ENCODE results near the gene GPI. TPM values are rescaled to one million over a fixed set of nuclear protein-coding genes. Genes with fewer than 3 reads are reported as not detected.

The GPI gene
- total and polyA plus RNA-seq, 2 donors (not counting 3 experiments of a cell fraction or from before 2014, with no cell fraction given), result 131 to 273 TPM

GRCh38 chr19:34325181-34325580 lies 39.8 kb upstream of the GPI start:
- CTCF ChIA-PET, result interaction anchor here (1.4 to 1.5 kb wide), 2 partner anchors 12 to 106 kb away, joined by 3 read pairs; no protein-coding TSS in a partner anchor
- H3K4me1 ChIP-seq (ENCODE audit: control insufficient read depth, extremely low read depth, insufficient read depth, low read length), result peaks cover 17% of the 10 kb centered on the region
- FAIRE-seq, result no peak
- peaks cover 10 to 24% of the 10 kb centered on the region in 2 experiments for H3K36me3 ChIP-seq (ENCODE audit: control insufficient read depth in 2 of 2, extremely low read depth in 1 of 2, insufficient read depth in 2 of 2, low read length in 2 of 2)
- H3K79me2 ChIP-seq (ENCODE audit: control insufficient read depth, insufficient read depth, low read length), result peaks cover 2% of the 10 kb centered on the region
- no peaks in the 10 kb centered on the region for H3K9me3 ChIP-seq (replicated peaks; ENCODE audit: control insufficient read depth, insufficient read depth, low read length)
- H2AFZ ChIP-seq (ENCODE audit: low read depth, low read length), result no peak overlapping the region
- H4K20me1 ChIP-seq (replicated peaks; ENCODE audit: control insufficient read depth, extremely low read depth, insufficient read depth, low read length), result no peaks in the 10 kb centered on the region
- no peaks in the 10 kb centered on the region for H3K9me1 ChIP-seq (replicated peaks; ENCODE audit: control insufficient read depth, extremely low read depth, insufficient read depth, low read length)
- no peaks in the 10 kb centered on the region for H3K27me3 ChIP-seq (ENCODE audit: control insufficient read depth in 2 of 2, insufficient read depth in 2 of 2, low read length in 2 of 2)
- DNase-seq (ENCODE audit: low read depth, low spot score), result no peak
- dilution Hi-C loops (cut with MboI; ENCODE audit: extremely low pct_ligation_motif_present, low sequenced_read_pairs) (loop anchor here (10.0 kb wide), 1 partner anchor 60 kb away; no protein-coding TSS in a partner anchor), intact Hi-C loops (cut with micrococcal nuclease) (no loop called here)
- H3K9ac ChIP-seq (replicated peaks; ENCODE audit: extremely low read depth, insufficient read depth, low read length), result no peak overlapping the region
- TF ChIP-seq MAX (IDR thresholded peaks at IDR 0.05; ENCODE audit: insufficient read depth, insufficient read length), result no peak
- TF ChIP-seq EZH2 (IDR thresholded peaks at IDR 0.05; ENCODE audit: borderline replicate concordance, low read depth, low read length, severe bottlenecking), result no peak
- TF ChIP-seq JUN (IDR thresholded peaks at IDR 0.05; ENCODE audit: borderline replicate concordance, insufficient read depth, insufficient read length, low read depth), result no peak
- TF ChIP-seq POLR2AphosphoS5 (IDR thresholded peaks at IDR 0.05; ENCODE audit: insufficient read depth, low read depth, low read length), result no peak
- TF ChIP-seq MYC (IDR thresholded peaks at IDR 0.05; ENCODE audit: low read depth, low read length), result no peak
- no peak for TF ChIP-seq FOS (IDR thresholded peaks at IDR 0.05; ENCODE audit: borderline replicate concordance, insufficient read depth, low read length)
- no peak for TF ChIP-seq POLR2A (IDR thresholded peaks at IDR 0.05; ENCODE audit: low read depth, low read length)
- no peak for TF ChIP-seq GATA2 (IDR thresholded peaks at IDR 0.05; ENCODE audit: insufficient read depth, insufficient read length, low read depth, low read length)
- TF ChIP-seq, protein P1, sequence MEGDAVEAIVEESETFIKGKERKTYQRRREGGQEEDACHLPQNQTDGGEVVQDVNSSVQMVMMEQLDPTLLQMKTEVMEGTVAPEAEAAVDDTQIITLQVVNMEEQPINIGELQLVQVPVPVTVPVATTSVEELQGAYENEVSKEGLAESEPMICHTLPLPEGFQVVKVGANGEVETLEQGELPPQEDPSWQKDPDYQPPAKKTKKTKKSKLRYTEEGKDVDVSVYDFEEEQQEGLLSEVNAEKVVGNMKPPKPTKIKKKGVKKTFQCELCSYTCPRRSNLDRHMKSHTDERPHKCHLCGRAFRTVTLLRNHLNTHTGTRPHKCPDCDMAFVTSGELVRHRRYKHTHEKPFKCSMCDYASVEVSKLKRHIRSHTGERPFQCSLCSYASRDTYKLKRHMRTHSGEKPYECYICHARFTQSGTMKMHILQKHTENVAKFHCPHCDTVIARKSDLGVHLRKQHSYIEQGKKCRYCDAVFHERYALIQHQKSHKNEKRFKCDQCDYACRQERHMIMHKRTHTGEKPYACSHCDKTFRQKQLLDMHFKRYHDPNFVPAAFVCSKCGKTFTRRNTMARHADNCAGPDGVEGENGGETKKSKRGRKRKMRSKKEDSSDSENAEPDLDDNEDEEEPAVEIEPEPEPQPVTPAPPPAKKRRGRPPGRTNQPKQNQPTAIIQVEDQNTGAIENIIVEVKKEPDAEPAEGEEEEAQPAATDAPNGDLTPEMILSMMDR (IDR thresholded peaks at IDR 0.05; ENCODE audit: extremely low read depth in 1 of 2, insufficient read depth in 1 of 2, low read depth in 1 of 2, low read length in 2 of 2), result no peak
- H3K27ac ChIP-seq (ENCODE audit: insufficient read depth, low read depth, low read length), result no peak overlapping the region
- no TSS peak for BruUV-seq (replicated peaks)
- no peak overlapping the region for H3K4me2 ChIP-seq (ENCODE audit: insufficient read depth, low read length)
- no peak overlapping the region for H3K4me3 ChIP-seq (replicated peaks in 1 of 3; ENCODE audit: insufficient read depth in 1 of 3, low read depth in 1 of 3, low read length in 3 of 3)
- POLR2A ChIA-PET, result interaction anchor here (0.6 kb wide), 1 partner anchor 88 kb away, joined by 6 read pairs; no protein-coding TSS in a partner anchor
